NCI-H146 (cell line): ENCODE results near the gene OR52E4.

Experiments used
- DNase-seq: peaks from one replicate; lab custom pipeline; 2025; lab: John Stamatoyannopoulos, UW

OR52E4 gene

GRCh38 chr11:5880329-5880728 is at the start of gene OR52E4:
TSS of gene OR52E4 (plus strand) at chr11:5880629. CDS start at chr11:5884293, 3,664 bp downstream.
- no peak for DNase-seq

- no peak for DNase-seq
These were observed 49.1 kb upstream of the OR52E4 start for GRCh38 chr11:5831196-5831829.

- DNase-seq, result no peak
These were observed 47.0 kb upstream of the OR52E4 start for GRCh38 chr11:5833446-5833845.

GRCh38 chr11:5837695-5838094 is 42.7 kb upstream of the OR52E4 start:
- no peak for DNase-seq

- no peak for DNase-seq
These were observed 38.6 kb upstream of the OR52E4 start, which contains the start of gene OR52E6 for GRCh38 chr11:5841797-5842196. TSS of gene OR52E6 (minus strand) at chr11:5841897. CDS start at chr11:5841897, 0 bp downstream.

GRCh38 chr11:5846701-5847100 is 33.7 kb upstream of the OR52E4 start:
- DNase-seq, result no peak

- DNase-seq, result no peak
These were observed 32.7 kb upstream of the OR52E4 start for GRCh38 chr11:5847711-5848110.

GRCh38 chr11:5851002-5851401 is 29.4 kb upstream of the OR52E4 start:
- DNase-seq, result no peak

- no peak for DNase-seq
These were observed 22.8 kb upstream of the OR52E4 start, which contains the start of gene OR52E8 for GRCh38 chr11:5857590-5857989. TSS of gene OR52E8 (minus strand) at chr11:5857690. CDS start at chr11:5857690, 0 bp downstream.

GRCh38 chr11:5865826-5866225 is 14.6 kb upstream of the OR52E4 start:
- no peak for DNase-seq

- DNase-seq, result no peak
These were observed 1.9 kb upstream of the OR52E4 start for GRCh38 chr11:5878564-5878963.

- DNase-seq, result no peak
These were observed 1.3 kb downstream of the OR52E4 start for GRCh38 chr11:5881756-5882155.

GRCh38 chr11:5887172-5887571 is 6.7 kb downstream of the OR52E4 start:
- no peak for DNase-seq

GRCh38 chr11:5887661-5888060 is 7.2 kb downstream of the OR52E4 start:
- DNase-seq, result no peak

- no peak for DNase-seq
These were observed 10.9 kb downstream of the OR52E4 start for GRCh38 chr11:5891216-5891800.

- no peak for DNase-seq
These were observed 12.5 kb downstream of the OR52E4 start, which contains the start of gene OR52E5 for GRCh38 chr11:5892908-5893307. TSS of gene OR52E5 (plus strand) at chr11:5893208. CDS start at chr11:5900777, 7,569 bp downstream.

- DNase-seq, result no peak
These were observed 19.1 kb downstream of the OR52E4 start for GRCh38 chr11:5899534-5899933.

GRCh38 chr11:5910540-5910939 is 30.1 kb downstream of the OR52E4 start:
- no peak for DNase-seq

- no peak for DNase-seq
These were observed 42.5 kb downstream of the OR52E4 start for GRCh38 chr11:5922749-5923426.

- no peak for DNase-seq
These were observed 43.0 kb downstream of the OR52E4 start for GRCh38 chr11:5923427-5923776.

- DNase-seq, result no peak
These were observed 43.4 kb downstream of the OR52E4 start for GRCh38 chr11:5923794-5924193.

- no peak for DNase-seq
These were observed 47.8 kb downstream of the OR52E4 start for GRCh38 chr11:5928271-5928670.

- no peak for DNase-seq
These were observed 48.4 kb downstream of the OR52E4 start for GRCh38 chr11:5928811-5929210.
